Measurements from ENCODE around the gene TLK1. TPM values are rescaled to one million over a fixed set of nuclear protein-coding genes. Genes with fewer than 3 reads are reported as not detected.

The TLK1 gene
- total and polyA plus RNA-seq, 2 experiments from 2014 or later = 41.2 to 45.0 TPM

GRCh38 chr2:171173087-171173486, 12.4 kb upstream of the TLK1 start (continued):
- TF ChIP-seq ZNF462 (CRISPR knock-in tag; IDR thresholded peaks at IDR 0.05) (no peak), EZH2phosphoT487 (IDR thresholded peaks at IDR 0.05; ENCODE audit: unreplicated experiment) (no peak), CTCF (conservative IDR thresholded peaks at IDR 0.05; ENCODE audit: low read depth in 2 of 2) (no peak), POLR2AphosphoS5 (IDR thresholded peaks at IDR 0.05; ENCODE audit: low read depth) (no peak), REST (IDR thresholded peaks at IDR 0.05; ENCODE audit: unreplicated experiment) (no peak)
